ENCODE data around the gene STIM1. TPM values are rescaled to one million over a fixed set of nuclear protein-coding genes. Genes with fewer than 3 reads are reported as not detected.
"Not testable (repeated sequence)": the region's sequence is repeated elsewhere in the genome, so short reads cannot be mapped to it uniquely, and the experiment has no call there.

Gene STIM1
- total RNA-seq, 1 experiment from 2014 or later, result 9.0 TPM

- Histone ChIP-seq H3K4me3 (ENCODE audit: low read length) (no peak overlapping the region), H4K20me1 (ENCODE audit: insufficient read depth, low read depth, low read length) (no peaks in the 10 kb centered on the region), H3K27me3 (ENCODE audit: low read length) (no peaks in the 10 kb centered on the region), H3K9me2 (replicated peaks; ENCODE audit: insufficient read depth, low read length) (no peaks in the 10 kb centered on the region), H3K36me3 (ENCODE audit: insufficient read depth, low read length) (no peaks in the 10 kb centered on the region), H3K9me3 (ENCODE audit: low read length) (no peaks in the 10 kb centered on the region; the same call in 1 of the 2 replicates), H3K4me1 (ENCODE audit: low read length) (no peaks in the 10 kb centered on the region), H3K4me2 (ENCODE audit: low read depth, low read length, poor library complexity, severe bottlenecking) (no peak overlapping the region), H3K79me2 (ENCODE audit: low read length) (no peaks in the 10 kb centered on the region), H2AFZ (ENCODE audit: low read length) (no peak overlapping the region), H3K9ac (ENCODE audit: low read length) (no peak overlapping the region), H3K27ac (ENCODE audit: low read length) (no peak overlapping the region)
- DNase-seq, result no peak
These were observed 183.5 kb downstream of the STIM1 start for GRCh38 chr11:4039011-4039410.

GRCh38 chr11:4040461-4040860 lies 185.0 kb downstream of the STIM1 start:
- no peaks in the 10 kb centered on the region for H3K36me3 ChIP-seq (ENCODE audit: insufficient read depth, low read length)
- no peaks in the 10 kb centered on the region for H3K9me2 ChIP-seq (replicated peaks; ENCODE audit: insufficient read depth, low read length)
- H3K4me1 ChIP-seq (ENCODE audit: low read length), result no peaks in the 10 kb centered on the region
- no peak overlapping the region for H3K4me2 ChIP-seq (ENCODE audit: low read depth, low read length, poor library complexity, severe bottlenecking)
- no peak overlapping the region for H3K9ac ChIP-seq (ENCODE audit: low read length)
- H3K27me3 ChIP-seq (ENCODE audit: low read length), result no peaks in the 10 kb centered on the region
- no peaks in the 10 kb centered on the region for H4K20me1 ChIP-seq (ENCODE audit: insufficient read depth, low read depth, low read length)
- H2AFZ ChIP-seq (ENCODE audit: low read length), result no peak overlapping the region
- H3K9me3 ChIP-seq (ENCODE audit: low read length), result no peaks in the 10 kb centered on the region; the same call in 1 of the 2 replicates
- DNase-seq, result no peak
- H3K79me2 ChIP-seq (ENCODE audit: low read length), result no peaks in the 10 kb centered on the region
- no peak overlapping the region for H3K27ac ChIP-seq (ENCODE audit: low read length)
- H3K4me3 ChIP-seq (ENCODE audit: low read length), result no peak overlapping the region

GRCh38 chr11:4041731-4042391 lies 186.4 kb downstream of the STIM1 start:
- H3K9me2 ChIP-seq (replicated peaks; ENCODE audit: insufficient read depth, low read length), result no peaks in the 10 kb centered on the region
- no peak overlapping the region for H3K4me3 ChIP-seq (ENCODE audit: low read length)
- no peak overlapping the region for H3K9ac ChIP-seq (ENCODE audit: low read length)
- H3K36me3 ChIP-seq (ENCODE audit: insufficient read depth, low read length), result no peaks in the 10 kb centered on the region
- no peak for DNase-seq
- no peaks in the 10 kb centered on the region for H4K20me1 ChIP-seq (ENCODE audit: insufficient read depth, low read depth, low read length)
- no peaks in the 10 kb centered on the region for H3K9me3 ChIP-seq (ENCODE audit: low read length)
- H3K4me2 ChIP-seq (ENCODE audit: low read depth, low read length, poor library complexity, severe bottlenecking), result no peak overlapping the region
- H3K79me2 ChIP-seq (ENCODE audit: low read length), result no peaks in the 10 kb centered on the region
- H3K27me3 ChIP-seq (ENCODE audit: low read length), result no peaks in the 10 kb centered on the region
- H3K4me1 ChIP-seq (ENCODE audit: low read length), result no peaks in the 10 kb centered on the region
- H3K27ac ChIP-seq (ENCODE audit: low read length), result no peak overlapping the region
- H2AFZ ChIP-seq (ENCODE audit: low read length), result no peak overlapping the region

- H3K9me3 ChIP-seq (ENCODE audit: low read length), result no peaks in the 10 kb centered on the region
- no peak overlapping the region for H3K9ac ChIP-seq (ENCODE audit: low read length)
- no peak overlapping the region for H3K27ac ChIP-seq (ENCODE audit: low read length)
- no peaks in the 10 kb centered on the region for H3K9me2 ChIP-seq (replicated peaks; ENCODE audit: insufficient read depth, low read length)
- H4K20me1 ChIP-seq (ENCODE audit: insufficient read depth, low read depth, low read length), result no peaks in the 10 kb centered on the region
- H3K4me3 ChIP-seq (ENCODE audit: low read length), result no peak overlapping the region
- H3K4me2 ChIP-seq (ENCODE audit: low read depth, low read length, poor library complexity, severe bottlenecking), result no peak overlapping the region
- peaks cover 2% of the 10 kb centered on the region for H3K4me1 ChIP-seq (ENCODE audit: low read length)
- H3K27me3 ChIP-seq (ENCODE audit: low read length), result no peaks in the 10 kb centered on the region
- H3K36me3 ChIP-seq (ENCODE audit: insufficient read depth, low read length), result no peaks in the 10 kb centered on the region
- no peak for DNase-seq
- no peak overlapping the region for H2AFZ ChIP-seq (ENCODE audit: low read length)
- no peaks in the 10 kb centered on the region for H3K79me2 ChIP-seq (ENCODE audit: low read length)
These were observed 189.6 kb downstream of the STIM1 start for GRCh38 chr11:4044976-4045646.

GRCh38 chr11:4048340-4048739 lies 192.9 kb downstream of the STIM1 start:
- DNase-seq, result no peak
- no peak overlapping the region for H3K4me2 ChIP-seq (ENCODE audit: low read depth, low read length, poor library complexity, severe bottlenecking)
- H3K4me3 ChIP-seq (ENCODE audit: low read length), result no peak overlapping the region
- H3K9me2 ChIP-seq (replicated peaks; ENCODE audit: insufficient read depth, low read length), result no peaks in the 10 kb centered on the region
- peaks cover 5% of the 10 kb centered on the region for H3K4me1 ChIP-seq (ENCODE audit: low read length)
- no peak overlapping the region for H2AFZ ChIP-seq (ENCODE audit: low read length)
- H3K27ac ChIP-seq (ENCODE audit: low read length), result no peak overlapping the region
- no peaks in the 10 kb centered on the region for H3K36me3 ChIP-seq (ENCODE audit: insufficient read depth, low read length)
- no peaks in the 10 kb centered on the region for H4K20me1 ChIP-seq (ENCODE audit: insufficient read depth, low read depth, low read length)
- H3K9me3 ChIP-seq (ENCODE audit: low read length), result no peaks in the 10 kb centered on the region
- H3K79me2 ChIP-seq (ENCODE audit: low read length), result no peaks in the 10 kb centered on the region
- no peaks in the 10 kb centered on the region for H3K27me3 ChIP-seq (ENCODE audit: low read length)
- H3K9ac ChIP-seq (ENCODE audit: low read length), result no peak overlapping the region

GRCh38 chr11:4049006-4049405 lies 193.5 kb downstream of the STIM1 start:
- no peak for DNase-seq
- H3K4me2 ChIP-seq (ENCODE audit: low read depth, low read length, poor library complexity, severe bottlenecking), result no peak overlapping the region
- no peaks in the 10 kb centered on the region for H4K20me1 ChIP-seq (ENCODE audit: insufficient read depth, low read depth, low read length)
- H3K4me1 ChIP-seq (ENCODE audit: low read length), result peaks cover 5% of the 10 kb centered on the region
- no peaks in the 10 kb centered on the region for H3K79me2 ChIP-seq (ENCODE audit: low read length)
- no peaks in the 10 kb centered on the region for H3K36me3 ChIP-seq (ENCODE audit: insufficient read depth, low read length)
- no peak overlapping the region for H3K27ac ChIP-seq (ENCODE audit: low read length)
- no peaks in the 10 kb centered on the region for H3K9me2 ChIP-seq (replicated peaks; ENCODE audit: insufficient read depth, low read length)
- H3K27me3 ChIP-seq (ENCODE audit: low read length), result no peaks in the 10 kb centered on the region
- no peaks in the 10 kb centered on the region for H3K9me3 ChIP-seq (ENCODE audit: low read length)
- H3K9ac ChIP-seq (ENCODE audit: low read length), result no peak overlapping the region
- no peak overlapping the region for H2AFZ ChIP-seq (ENCODE audit: low read length)
- H3K4me3 ChIP-seq (ENCODE audit: low read length), result no peak overlapping the region

GRCh38 chr11:4050138-4050537 lies 194.7 kb downstream of the STIM1 start:
- H3K4me1 ChIP-seq (ENCODE audit: low read length), result peaks cover 5% of the 10 kb centered on the region
- H3K9me2 ChIP-seq (replicated peaks; ENCODE audit: insufficient read depth, low read length), result no peaks in the 10 kb centered on the region
- no peak overlapping the region for H3K4me2 ChIP-seq (ENCODE audit: low read depth, low read length, poor library complexity, severe bottlenecking)
- no peaks in the 10 kb centered on the region for H3K36me3 ChIP-seq (ENCODE audit: insufficient read depth, low read length)
- H3K79me2 ChIP-seq (ENCODE audit: low read length), result no peaks in the 10 kb centered on the region
- no peak overlapping the region for H3K9ac ChIP-seq (ENCODE audit: low read length)
- H4K20me1 ChIP-seq (ENCODE audit: insufficient read depth, low read depth, low read length), result no peaks in the 10 kb centered on the region
- H3K4me3 ChIP-seq (ENCODE audit: low read length), result no peak overlapping the region
- H3K27me3 ChIP-seq (ENCODE audit: low read length), result no peaks in the 10 kb centered on the region
- H3K27ac ChIP-seq (ENCODE audit: low read length), result no peak overlapping the region
- H2AFZ ChIP-seq (ENCODE audit: low read length), result no peak overlapping the region
- DNase-seq, result no peak
- H3K9me3 ChIP-seq (ENCODE audit: low read length), result no peaks in the 10 kb centered on the region

- not testable (repeated sequence) for H4K20me1 ChIP-seq (ENCODE audit: insufficient read depth, low read depth, low read length); H3K27ac ChIP-seq (ENCODE audit: low read length); H3K9me2 ChIP-seq (replicated peaks; ENCODE audit: insufficient read depth, low read length); H3K9ac ChIP-seq (ENCODE audit: low read length); H3K9me3 ChIP-seq (ENCODE audit: low read length); H3K4me3 ChIP-seq (ENCODE audit: low read length); H3K27me3 ChIP-seq (ENCODE audit: low read length); H3K36me3 ChIP-seq (ENCODE audit: insufficient read depth, low read length); H3K4me2 ChIP-seq (ENCODE audit: low read depth, low read length, poor library complexity, severe bottlenecking); H3K79me2 ChIP-seq (ENCODE audit: low read length); DNase-seq; H2AFZ ChIP-seq (ENCODE audit: low read length)
- peaks cover 19% of the 10 kb centered on the region for H3K4me1 ChIP-seq (ENCODE audit: low read length)
These were observed 197.7 kb downstream of the STIM1 start for GRCh38 chr11:4053200-4053599.
